Gastroesophageal sphincter (tissue), 4 donors: ENCODE measurements around the gene CCDC179. TPM values are rescaled to one million over a fixed set of nuclear protein-coding genes. Genes with fewer than 3 reads are reported as not detected.

Experiments used
- ATAC-seq: fragments of 150-250 bp; one replicate; pipeline ENCODE4 v1.9.1; 2016; ENCODE audit warnings: mild to moderate bottlenecking, moderate library complexity
- H3K27ac ChIP-seq, 4 donors: fragments of 200-600 bp; sonication (generic) in 3 of 4; 1 replicate in 3 of 4; 2 replicates in 1 of 4; pipeline ENCODE4 v1.5.1; 2016 to 2019
- H3K27me3 ChIP-seq: fragments of 200-600 bp; sonication (generic); one replicate; pipeline ENCODE4 v1.5.1; 2019
- H3K36me3 ChIP-seq, 2 donors: fragments of 200-600 bp; sonication (generic); one replicate each; pipeline ENCODE4 v1.5.1; 2019; ENCODE audit warnings: control low read depth in 1 of 2
- H3K4me1 ChIP-seq, 3 donors: fragments of 200-600 bp; sonication (generic); 1 replicate in 2 of 3; 2 replicates in 1 of 3; pipeline ENCODE4 v1.5.1; 2016 to 2019; ENCODE audit warnings: control low read depth in 2 of 3
- H3K4me3 ChIP-seq, 2 donors: fragments of 200-600 bp; sonication (generic); one replicate each; pipeline ENCODE4 v1.5.1; 2019; ENCODE audit warnings: mild to moderate bottlenecking in 1 of 2, moderate library complexity in 1 of 2
- H3K9me3 ChIP-seq, 3 donors: fragments of 200-600 bp; sonication (generic); one replicate each; pipeline ENCODE4 v1.5.1; 2017 to 2019; ENCODE audit warnings: control low read depth in 2 of 3
- EP300 ChIP-seq: sonication (generic); formaldehyde crosslinking; IDR thresholded peaks from one replicate; pipeline ENCODE4 v1.6.1; 2017; ENCODE audit warnings: antibody characterized with exemption, mild to moderate bottlenecking
- POLR2A ChIP-seq, 2 donors: fragments of 450-650 bp; IDR thresholded peaks; one replicate each; pipeline ENCODE4 v1.6.1; 2017; ENCODE audit warnings: antibody characterized with exemption in 2 of 2, mild to moderate bottlenecking in 2 of 2, moderate library complexity in 1 of 2
- POLR2AphosphoS5 ChIP-seq: sonication (generic); formaldehyde crosslinking; IDR thresholded peaks from one replicate; pipeline ENCODE4 v1.6.1; 2017; ENCODE audit warnings: antibody characterized with exemption
- WGBS, 2 donors: methylation state at CpG; one replicate each; pipeline ENCODE4 v1.1.5; 2018; ENCODE audit warnings: low coverage in 1 of 2; 5-methylcytosine and 5-hydroxymethylcytosine counted together
- total RNA-seq, 4 donors: library from RNA; depleted of rRNA; stranded (reverse); fragments of >200 nt; gene quantifications; one replicate each; pipeline ENCODE4 v1.1.0, GENCODE V29; 2016
- TF ChIP-seq, protein P1 (sequence below), 4 experiments: fragments of 200-600 bp in 2 of 4; fragments of 450-650 bp in 2 of 4; sonication (generic) in 1 of 4; IDR thresholded peaks; one replicate each; pipeline ENCODE4 v1.5.1; 2017 to 2019; ENCODE audit warnings: antibody characterized with exemption in 4 of 4, mild to moderate bottlenecking in 2 of 4, moderate library complexity in 2 of 4

The CCDC179 gene
- not detected for total RNA-seq

DNA sequence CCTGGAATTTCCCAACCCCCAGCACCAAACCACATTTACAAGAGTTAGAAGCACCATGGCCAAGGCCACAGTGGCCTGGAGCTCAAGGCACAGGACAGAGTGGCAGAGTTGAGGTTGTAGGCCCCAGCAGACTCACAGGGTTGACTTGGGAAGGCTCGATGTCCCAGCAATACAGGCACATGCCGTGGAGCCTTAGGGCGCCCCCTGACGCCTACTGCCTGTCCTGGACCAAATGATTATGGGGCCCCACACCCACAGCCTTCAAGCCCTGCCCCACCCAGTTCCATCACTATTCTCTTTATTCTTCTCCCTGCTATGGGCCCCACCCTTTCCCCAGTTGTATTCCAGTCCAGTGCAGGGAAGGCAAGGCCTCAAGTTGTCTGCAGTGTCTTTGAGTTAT, at the start of gene CCDC179:
CCDC179 (minus strand) TSS at position 234 of the 400 bp plus-strand sequence; CDS start at position 181, 53 bp downstream.
- TF ChIP-seq POLR2AphosphoS5 = no peak
- no peak for TF ChIP-seq POLR2A (IDR thresholded peaks at IDR 0.05)
- no peak for TF ChIP-seq EP300
- TF ChIP-seq, protein P1, sequence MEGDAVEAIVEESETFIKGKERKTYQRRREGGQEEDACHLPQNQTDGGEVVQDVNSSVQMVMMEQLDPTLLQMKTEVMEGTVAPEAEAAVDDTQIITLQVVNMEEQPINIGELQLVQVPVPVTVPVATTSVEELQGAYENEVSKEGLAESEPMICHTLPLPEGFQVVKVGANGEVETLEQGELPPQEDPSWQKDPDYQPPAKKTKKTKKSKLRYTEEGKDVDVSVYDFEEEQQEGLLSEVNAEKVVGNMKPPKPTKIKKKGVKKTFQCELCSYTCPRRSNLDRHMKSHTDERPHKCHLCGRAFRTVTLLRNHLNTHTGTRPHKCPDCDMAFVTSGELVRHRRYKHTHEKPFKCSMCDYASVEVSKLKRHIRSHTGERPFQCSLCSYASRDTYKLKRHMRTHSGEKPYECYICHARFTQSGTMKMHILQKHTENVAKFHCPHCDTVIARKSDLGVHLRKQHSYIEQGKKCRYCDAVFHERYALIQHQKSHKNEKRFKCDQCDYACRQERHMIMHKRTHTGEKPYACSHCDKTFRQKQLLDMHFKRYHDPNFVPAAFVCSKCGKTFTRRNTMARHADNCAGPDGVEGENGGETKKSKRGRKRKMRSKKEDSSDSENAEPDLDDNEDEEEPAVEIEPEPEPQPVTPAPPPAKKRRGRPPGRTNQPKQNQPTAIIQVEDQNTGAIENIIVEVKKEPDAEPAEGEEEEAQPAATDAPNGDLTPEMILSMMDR (IDR thresholded peaks at IDR 0.05) = no peak
- no peak for ATAC-seq

DNA sequence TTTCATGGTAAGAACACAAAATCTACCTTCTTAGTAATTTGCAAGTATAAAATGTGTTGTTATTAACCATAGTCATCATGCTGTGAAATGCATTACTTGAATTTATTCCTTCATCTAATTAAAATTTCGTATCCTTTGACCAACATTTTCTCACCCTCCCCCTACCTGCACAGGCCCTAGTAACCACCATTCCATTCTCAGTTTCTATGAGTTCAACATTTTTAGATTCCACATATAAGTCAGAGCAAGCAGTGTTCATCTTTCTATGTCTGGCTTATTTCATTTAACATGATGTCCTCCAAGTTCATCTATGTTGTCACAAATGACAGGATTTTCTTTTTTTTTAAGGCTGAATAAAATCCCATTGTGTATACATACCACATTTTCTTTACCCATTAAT, 43.5 kb upstream of the CCDC179 start:
- Histone ChIP-seq H3K27ac (no peak overlapping the region), H3K4me1 (no peaks in the 10 kb centered on the region), H3K4me3 (no peak overlapping the region), H3K36me3 (no peaks in the 10 kb centered on the region), H3K9me3 (no peaks in the 10 kb centered on the region), H3K27me3 (no peaks in the 10 kb centered on the region)
- 57 to 88% methylated on average over 1 of the region's 1 CpG for WGBS, 2 donors
- no peak for TF ChIP-seq POLR2A (IDR thresholded peaks at IDR 0.05)
- TF ChIP-seq POLR2AphosphoS5 = no peak
- TF ChIP-seq, protein P1 (IDR thresholded peaks at IDR 0.05) = no peak
- TF ChIP-seq EP300 = no peak
- no peak for ATAC-seq

More for the DNA sequence above, at the start of gene CCDC179:
- Histone ChIP-seq H3K27me3 (no peaks in the 10 kb centered on the region), H3K27ac (no peak within 1 kb of the TSS), H3K36me3 (no peaks in the 10 kb centered on the region), H3K9me3 (no peaks in the 10 kb centered on the region), H3K4me1 (no peaks in the 10 kb centered on the region), H3K4me3 (no peak within 1 kb of the TSS)
- 83% methylated on average over 3 of the region's 4 CpGs; no CpG with 5 or more reads in 1 of the 2 donors for WGBS, 2 donors

DNA sequence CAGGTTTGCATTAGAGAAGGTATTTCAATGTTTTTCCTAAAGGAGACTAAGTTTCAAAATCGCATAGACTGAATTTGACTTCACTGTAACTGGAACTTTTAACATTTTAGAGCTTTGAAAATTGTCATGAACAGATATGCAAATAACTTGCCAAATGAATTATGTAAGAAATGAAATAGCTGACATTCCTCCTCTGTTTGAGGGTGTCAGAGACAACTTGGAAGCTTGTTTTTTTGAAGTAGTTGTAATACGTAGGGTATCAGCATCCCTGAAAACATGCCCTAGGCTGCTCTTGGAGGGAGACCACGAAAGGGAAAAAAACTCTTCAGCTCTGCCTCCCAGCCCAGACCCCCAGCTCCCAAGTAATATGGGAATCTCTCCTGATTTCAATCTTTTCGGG, 41.3 kb upstream of the CCDC179 start:
- Histone ChIP-seq H3K4me1 (no peaks in the 10 kb centered on the region), H3K27ac (no peak overlapping the region), H3K36me3 (no peaks in the 10 kb centered on the region), H3K9me3 (no peaks in the 10 kb centered on the region), H3K4me3 (no peak overlapping the region), H3K27me3 (no peaks in the 10 kb centered on the region)
- ATAC-seq = no peak
- 58 to 64% methylated on average over 3 to 4 of the region's 4 CpGs for WGBS, 2 donors
- TF ChIP-seq POLR2A (IDR thresholded peaks at IDR 0.05) = no peak
- no peak for TF ChIP-seq EP300
- TF ChIP-seq, protein P1 (IDR thresholded peaks at IDR 0.05) = no peak
- TF ChIP-seq POLR2AphosphoS5 = no peak

DNA sequence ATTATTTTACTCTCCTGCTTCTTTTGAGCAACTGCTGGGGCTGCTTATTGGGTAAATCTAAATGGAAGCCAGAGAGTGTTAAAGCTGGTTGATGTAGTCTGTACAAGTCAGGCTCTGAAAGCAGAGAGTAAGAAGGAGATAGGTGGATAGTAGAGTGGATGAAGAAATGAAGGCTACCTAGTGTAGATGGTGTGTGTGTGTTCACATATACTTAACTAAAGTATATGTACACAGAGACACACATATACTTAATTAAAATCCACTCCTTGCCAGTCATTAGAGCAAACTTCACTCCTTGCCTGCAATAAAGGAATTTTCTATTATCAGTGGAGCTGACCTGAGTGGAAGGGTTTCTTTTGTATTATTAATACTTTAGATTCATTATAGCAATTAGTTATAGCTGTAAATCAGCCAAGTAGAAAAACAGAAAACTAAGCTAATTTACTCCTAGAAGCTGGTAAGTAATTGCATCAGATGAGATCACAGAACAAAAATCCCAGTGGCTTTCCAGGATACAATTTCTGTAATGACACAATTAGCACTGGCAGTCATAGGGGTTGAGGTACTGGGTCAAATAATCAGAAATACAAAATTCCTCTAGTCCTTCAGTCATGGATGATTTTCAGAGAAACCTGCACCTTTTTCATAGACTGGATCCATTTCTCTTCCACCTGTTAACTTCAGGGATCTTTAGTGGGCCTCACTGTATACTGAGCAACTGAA, 40.7 kb upstream of the CCDC179 start:
- no peaks in the 10 kb centered on the region for H3K27me3 ChIP-seq
- no peaks in the 10 kb centered on the region for H3K9me3 ChIP-seq

More for the DNA sequence above, 40.7 kb upstream of the CCDC179 start:
- no peak for ATAC-seq
- Histone ChIP-seq H3K4me3 (no peak overlapping the region), H3K36me3 (no peaks in the 10 kb centered on the region), H3K27ac (no peak overlapping the region), H3K4me1 (no peaks in the 10 kb centered on the region)
- TF ChIP-seq EP300 (no peak), POLR2A (IDR thresholded peaks at IDR 0.05) (no peak), POLR2AphosphoS5 (no peak)
- TF ChIP-seq, protein P1 (IDR thresholded peaks at IDR 0.05) = no peak
